HEK293T (cell line): ENCODE data around the gene FHOD3.

Experiments
- CTCF ChIA-PET: fragments of 350-600 bp; formaldehyde crosslinking; extraction: SDS; loops from one replicate; lab custom pipeline; 2021; ENCODE audit warnings: antibody characterized with exemption, inconsistent platforms; lab: Yijun Ruan, JAX
- POLR2A ChIA-PET: fragments of 350-600 bp; formaldehyde crosslinking; extraction: SDS; loops from one replicate; lab custom pipeline; 2020; ENCODE audit warnings: antibody characterized with exemption, inconsistent platforms; lab: Yijun Ruan, JAX
- DNase-seq: peaks from one replicate; pipeline ENCODE4 v3.0.0; 2012; ENCODE audit warnings: mixed read lengths; ENCODE audit errors: extremely low spot score
- ARNT ChIP-seq: fragments of 450-650 bp; IDR thresholded peaks from 2 replicates; pipeline ENCODE4 v1.6.1; 2017; ENCODE audit warnings: mild to moderate bottlenecking
- BHLHE40 ChIP-seq: fragments of 450-650 bp; IDR thresholded peaks from 2 replicates; pipeline ENCODE4 v1.6.1; 2016; ENCODE audit warnings: mild to moderate bottlenecking, moderate library complexity, borderline replicate concordance
- CTBP1 ChIP-seq: fragments of 450-650 bp; IDR thresholded peaks from 2 replicates; pipeline ENCODE4 v1.6.1; 2016; ENCODE audit warnings: borderline replicate concordance
- ELF4 ChIP-seq: fragments of 450-650 bp; IDR thresholded peaks from 2 replicates; pipeline ENCODE4 v1.6.1; 2017; ENCODE audit warnings: antibody characterized with exemption
- FOXA1 ChIP-seq: fragments of 450-650 bp; IDR thresholded peaks from 2 replicates; pipeline ENCODE4 v1.6.1; 2016; ENCODE audit warnings: mild to moderate bottlenecking
- FOXK2 ChIP-seq: fragments of 450-650 bp; IDR thresholded peaks from 2 replicates; pipeline ENCODE4 v1.6.1; 2016; ENCODE audit warnings: mild to moderate bottlenecking
- FOXM1 ChIP-seq: fragments of 450-650 bp; IDR thresholded peaks from 2 replicates; pipeline ENCODE4 v1.6.1; 2017; ENCODE audit warnings: mild to moderate bottlenecking, borderline replicate concordance
- HDGF ChIP-seq: fragments of 450-650 bp; IDR thresholded peaks from 2 replicates; pipeline ENCODE4 v1.6.1; 2017; ENCODE audit warnings: antibody characterized with exemption, borderline replicate concordance
- L3MBTL2 ChIP-seq: fragments of 450-650 bp; conservative IDR thresholded peaks from 2 replicates; pipeline ENCODE4 v1.6.1; 2016; ENCODE audit warnings: mild to moderate bottlenecking
- LEF1 ChIP-seq: fragments of 450-650 bp; IDR thresholded peaks from 2 replicates; pipeline ENCODE4 v1.6.1; 2017; ENCODE audit warnings: mild to moderate bottlenecking, borderline replicate concordance
- NFRKB ChIP-seq: fragments of 450-650 bp; IDR thresholded peaks from 2 replicates; pipeline ENCODE4 v1.6.1; 2016; ENCODE audit warnings: mild to moderate bottlenecking, moderate library complexity
- PKNOX1 ChIP-seq: fragments of 450-650 bp; IDR thresholded peaks from 2 replicates; pipeline ENCODE4 v1.6.1; 2016
- SP1 ChIP-seq: fragments of 450-650 bp; IDR thresholded peaks from 2 replicates; pipeline ENCODE4 v1.6.1; 2017
- SUZ12 ChIP-seq: fragments of 450-650 bp; IDR thresholded peaks from 2 replicates; pipeline ENCODE4 v1.6.1; 2016; ENCODE audit warnings: mild to moderate bottlenecking
- TARDBP ChIP-seq: fragments of 450-650 bp; IDR thresholded peaks from 2 replicates; pipeline ENCODE4 v1.6.1; 2016
- ZNF384 ChIP-seq: fragments of 450-650 bp; IDR thresholded peaks from 2 replicates; pipeline ENCODE4 v1.6.1; 2016

Gene FHOD3

GRCh38 chr18:36655074-36655473 lies 357.6 kb downstream of the FHOD3 start:
- TF ChIP-seq FOXM1, result no peak
- TF ChIP-seq TARDBP, result no peak
- TF ChIP-seq HDGF, result no peak
- no peak for TF ChIP-seq FOXA1
- TF ChIP-seq L3MBTL2, result no peak
- TF ChIP-seq LEF1, result no peak
- no peak for TF ChIP-seq SP1
- TF ChIP-seq NFRKB, result no peak
- TF ChIP-seq PKNOX1, result no peak
- no peak for TF ChIP-seq ARNT
- TF ChIP-seq CTBP1, result no peak
- no peak for TF ChIP-seq ZNF384
- TF ChIP-seq ELF4, result no peak
- no peak for TF ChIP-seq SUZ12
- no peak for TF ChIP-seq BHLHE40
- TF ChIP-seq FOXK2, result no peak
- POLR2A ChIA-PET, result no interaction called here
- no peak for DNase-seq

DNA sequence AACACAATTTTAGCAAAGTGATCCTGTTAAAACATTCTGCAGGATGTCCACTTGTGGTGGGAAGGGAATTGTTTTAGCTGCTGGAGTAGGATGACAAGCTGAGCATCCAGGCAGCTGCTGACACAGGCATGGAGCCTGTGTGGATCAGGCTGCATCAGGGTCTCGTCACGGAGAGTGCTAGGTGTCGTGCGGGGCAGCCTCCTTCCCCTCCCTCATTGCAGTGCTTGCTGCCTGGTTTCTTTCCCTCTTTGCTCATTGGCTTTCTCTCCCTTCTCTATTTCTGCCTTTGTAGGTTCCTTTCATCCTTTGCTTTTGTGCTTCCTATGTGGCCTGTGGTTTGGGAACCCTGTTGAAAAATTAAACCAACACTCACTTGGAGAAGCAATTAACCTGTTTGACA lies 358.4 kb downstream of the FHOD3 start:
- TF ChIP-seq NFRKB, result no peak
- CTCF ChIA-PET, result no interaction called here
- DNase-seq, result no peak
- POLR2A ChIA-PET, result no interaction called here

More at GRCh38 chr18:36655074-36655473, 357.6 kb downstream of the FHOD3 start:
- CTCF ChIA-PET, result interaction anchor here (1.4 kb wide), 1 partner anchor 8 kb away, joined by 6 read pairs; no protein-coding TSS in a partner anchor

GRCh38 chr18:36658611-36659010 lies 361.1 kb downstream of the FHOD3 start:
- ChIA-PET CTCF (interaction anchor here (0.8 kb wide), 1 partner anchor 29 kb away, joined by 3 read pairs; no protein-coding TSS in a partner anchor), POLR2A (no interaction called here)
- DNase-seq, result no peak
- TF ChIP-seq ARNT (no peak), CTBP1 (no peak), PKNOX1 (no peak), HDGF (no peak), TARDBP (no peak), NFRKB (no peak), ZNF384 (no peak), LEF1 (no peak), L3MBTL2 (no peak), SUZ12 (no peak), FOXK2 (no peak), FOXM1 (no peak), ELF4 (no peak), BHLHE40 (no peak), SP1 (no peak), FOXA1 (no peak)

- no peak for TF ChIP-seq LEF1
- no peak for TF ChIP-seq PKNOX1
- TF ChIP-seq NFRKB, result no peak
- no peak for TF ChIP-seq ZNF384
- no peak for TF ChIP-seq ELF4
- no peak for TF ChIP-seq SP1
- TF ChIP-seq FOXA1, result no peak
- no peak for TF ChIP-seq FOXM1
- TF ChIP-seq BHLHE40, result no peak
- TF ChIP-seq CTBP1, result no peak
- TF ChIP-seq HDGF, result no peak
- no peak for TF ChIP-seq TARDBP
- TF ChIP-seq L3MBTL2, result no peak
- no peak for TF ChIP-seq ARNT
- no peak for TF ChIP-seq SUZ12
- TF ChIP-seq FOXK2, result no peak
- POLR2A ChIA-PET, result no interaction called here
- no peak for DNase-seq
- CTCF ChIA-PET, result no interaction called here
These were observed 362.8 kb downstream of the FHOD3 start for GRCh38 chr18:36660311-36660710.

DNA sequence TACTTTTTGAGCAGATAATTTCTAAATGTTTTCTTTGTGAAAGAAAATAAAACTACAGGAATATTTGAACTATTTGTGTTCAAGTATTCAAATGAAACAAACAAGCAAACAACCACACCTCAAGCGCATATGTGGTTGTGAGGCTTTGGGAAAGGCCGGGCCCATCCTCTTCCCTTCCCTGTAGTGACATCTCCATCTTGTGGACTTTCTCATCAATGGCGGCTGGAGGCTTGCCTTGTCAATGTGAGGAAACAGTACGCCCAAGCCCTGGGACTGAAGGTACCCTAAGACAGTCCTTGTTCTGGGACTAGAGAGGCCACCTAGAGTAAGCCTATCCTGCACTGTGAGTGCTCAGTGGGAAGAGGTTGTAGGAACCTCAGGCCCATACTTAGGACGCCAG lies 364.5 kb downstream of the FHOD3 start:
- no peak for DNase-seq
- TF ChIP-seq PKNOX1, result no peak
- TF ChIP-seq TARDBP, result no peak
- TF ChIP-seq SP1, result no peak
- no peak for TF ChIP-seq NFRKB
- no peak for TF ChIP-seq ZNF384
- TF ChIP-seq L3MBTL2, result no peak
- TF ChIP-seq ARNT, result no peak
- TF ChIP-seq CTBP1, result no peak
- no peak for TF ChIP-seq BHLHE40
- no peak for TF ChIP-seq SUZ12
- TF ChIP-seq FOXK2, result no peak
- no peak for TF ChIP-seq FOXM1
- TF ChIP-seq LEF1, result no peak
- TF ChIP-seq HDGF, result no peak
- TF ChIP-seq FOXA1, result no peak
- no peak for TF ChIP-seq ELF4
- CTCF ChIA-PET, result interaction anchor here (1.8 kb wide), 1 partner anchor 7 kb away, joined by 6 read pairs; no protein-coding TSS in a partner anchor
- POLR2A ChIA-PET, result no interaction called here
